ENCODE measurements around the gene MAP2.

DNA sequence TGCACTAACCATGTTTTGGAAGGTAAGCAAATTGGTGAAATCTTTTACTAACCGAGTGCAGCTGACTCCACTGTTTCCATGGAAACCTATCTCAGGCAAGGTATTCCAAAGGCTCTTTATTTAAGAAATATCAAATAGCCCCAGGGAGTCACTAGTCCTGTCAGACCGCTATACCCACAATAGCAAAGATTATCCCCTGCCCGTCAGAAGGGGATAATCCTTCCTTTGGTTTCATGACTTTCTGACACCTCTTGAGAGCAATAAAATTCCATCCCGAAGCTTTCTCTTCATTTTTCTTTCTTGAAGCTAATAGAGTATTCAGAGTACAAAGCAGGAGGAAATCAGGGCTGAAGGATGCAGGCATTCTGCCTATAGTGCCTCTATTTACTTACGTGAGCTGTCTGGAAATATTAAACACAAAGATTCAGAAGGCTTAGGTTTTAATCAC is 34.7 kb upstream of the MAP2 start:
- no peak for TF ChIP-seq TAF1 (CRISPR knock-in tag; IDR thresholded peaks at IDR 0.05)
- no peak for TF ChIP-seq ZBTB21 (CRISPR knock-in tag; IDR thresholded peaks at IDR 0.05)
- no peak for TF ChIP-seq CTCF (CRISPR knock-in tag; IDR thresholded peaks at IDR 0.05)
- TF ChIP-seq SNAPC4 (CRISPR knock-in tag; IDR thresholded peaks at IDR 0.05) = no peak

All from HepG2 (cell line).